GM20000 (cell line): ENCODE results near the gene FRAS1.

Source experiments
- DNase-seq: peaks from one replicate; pipeline ENCODE4 v3.0.0; 2012; ENCODE audit warnings: low spot score
- CTCF ChIP-seq: IDR thresholded peaks from 2 replicates; pipeline ENCODE4 v1.5.1; 2012; ENCODE audit warnings: mild to moderate bottlenecking, control low read depth; ENCODE audit errors: extremely low read depth, missing control alignments

Gene FRAS1

GRCh38 chr4:78369679-78370078 is 312.6 kb downstream of the FRAS1 start:
- DNase-seq = no peak
- no peak for TF ChIP-seq CTCF

- DNase-seq = no peak
Observed at GRCh38 chr4:78370631-78371372, 313.7 kb downstream of the FRAS1 start.

GRCh38 chr4:78372355-78372988 is 315.3 kb downstream of the FRAS1 start:
- DNase-seq = no peak
- TF ChIP-seq CTCF = no peak

More at GRCh38 chr4:78370631-78371372, 313.7 kb downstream of the FRAS1 start:
- no peak for TF ChIP-seq CTCF

GRCh38 chr4:78377555-78377954 is 320.4 kb downstream of the FRAS1 start:
- no peak for DNase-seq
- TF ChIP-seq CTCF = no peak

GRCh38 chr4:78379040-78379439 is 321.9 kb downstream of the FRAS1 start:
- no peak for TF ChIP-seq CTCF
- no peak for DNase-seq

- DNase-seq = no peak
- TF ChIP-seq CTCF = no peak
Observed at GRCh38 chr4:78379991-78380729, 323.0 kb downstream of the FRAS1 start.

- TF ChIP-seq CTCF = no peak
- no peak for DNase-seq
Observed at GRCh38 chr4:78386679-78387078, 329.6 kb downstream of the FRAS1 start.
